ENCODE data around the gene CFAP141. TPM values are rescaled to one million over a fixed set of nuclear protein-coding genes. Genes with fewer than 3 reads are reported as not detected.

CFAP141 gene
- total and polyA plus RNA-seq, 2 of the 13 experiments (the other 11 are each of a cell fraction or from before 2014, with no cell fraction given) = not detected

DNA sequence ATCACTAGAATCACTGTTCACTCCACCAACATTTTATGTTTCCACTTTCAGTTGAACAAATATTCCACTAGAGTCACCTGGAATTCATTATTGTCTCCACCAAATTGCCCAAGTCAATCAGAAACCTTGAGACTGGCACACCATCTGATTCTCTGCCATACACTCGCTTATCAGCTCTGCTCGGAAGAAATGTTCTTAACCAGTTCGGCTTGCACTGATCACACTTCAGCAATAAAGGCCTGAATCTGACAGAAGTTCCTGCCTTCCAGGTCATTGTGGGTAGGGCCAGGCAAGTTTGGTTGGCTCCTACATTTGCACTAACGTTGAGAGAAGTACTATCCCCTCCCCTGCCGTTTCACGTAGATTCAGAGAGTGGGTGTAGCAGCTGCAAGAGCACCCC is 24.2 kb downstream of the CFAP141 start (continued):
- TF ChIP-seq, protein P1, sequence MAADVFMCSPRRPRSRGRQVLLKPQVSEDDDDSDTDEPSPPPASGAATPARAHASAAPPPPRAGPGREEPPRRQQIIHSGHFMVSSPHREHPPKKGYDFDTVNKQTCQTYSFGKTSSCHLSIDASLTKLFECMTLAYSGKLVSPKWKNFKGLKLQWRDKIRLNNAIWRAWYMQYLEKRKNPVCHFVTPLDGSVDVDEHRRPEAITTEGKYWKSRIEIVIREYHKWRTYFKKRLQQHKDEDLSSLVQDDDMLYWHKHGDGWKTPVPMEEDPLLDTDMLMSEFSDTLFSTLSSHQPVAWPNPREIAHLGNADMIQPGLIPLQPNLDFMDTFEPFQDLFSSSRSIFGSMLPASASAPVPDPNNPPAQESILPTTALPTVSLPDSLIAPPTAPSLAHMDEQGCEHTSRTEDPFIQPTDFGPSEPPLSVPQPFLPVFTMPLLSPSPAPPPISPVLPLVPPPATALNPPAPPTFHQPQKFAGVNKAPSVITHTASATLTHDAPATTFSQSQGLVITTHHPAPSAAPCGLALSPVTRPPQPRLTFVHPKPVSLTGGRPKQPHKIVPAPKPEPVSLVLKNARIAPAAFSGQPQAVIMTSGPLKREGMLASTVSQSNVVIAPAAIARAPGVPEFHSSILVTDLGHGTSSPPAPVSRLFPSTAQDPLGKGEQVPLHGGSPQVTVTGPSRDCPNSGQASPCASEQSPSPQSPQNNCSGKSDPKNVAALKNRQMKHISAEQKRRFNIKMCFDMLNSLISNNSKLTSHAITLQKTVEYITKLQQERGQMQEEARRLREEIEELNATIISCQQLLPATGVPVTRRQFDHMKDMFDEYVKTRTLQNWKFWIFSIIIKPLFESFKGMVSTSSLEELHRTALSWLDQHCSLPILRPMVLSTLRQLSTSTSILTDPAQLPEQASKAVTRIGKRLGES (CRISPR knock-in tag; IDR thresholded peaks at IDR 0.05; ENCODE audit: borderline replicate concordance) = no peak
- TF ChIP-seq, protein P2, sequence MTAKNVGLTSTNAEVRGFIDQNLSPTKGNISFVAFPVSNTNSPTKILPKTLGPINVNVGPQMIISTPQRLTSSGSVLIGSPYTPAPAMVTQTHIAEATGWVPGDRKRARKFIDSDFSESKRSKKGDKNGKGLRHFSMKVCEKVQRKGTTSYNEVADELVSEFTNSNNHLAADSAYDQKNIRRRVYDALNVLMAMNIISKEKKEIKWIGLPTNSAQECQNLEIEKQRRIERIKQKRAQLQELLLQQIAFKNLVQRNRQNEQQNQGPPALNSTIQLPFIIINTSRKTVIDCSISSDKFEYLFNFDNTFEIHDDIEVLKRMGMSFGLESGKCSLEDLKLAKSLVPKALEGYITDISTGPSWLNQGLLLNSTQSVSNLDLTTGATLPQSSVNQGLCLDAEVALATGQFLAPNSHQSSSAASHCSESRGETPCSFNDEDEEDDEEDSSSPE (CRISPR knock-in tag; IDR thresholded peaks at IDR 0.05) = 0 out of 2 replicates have a peak, but pooled peaks have one; percentile 7
- TF ChIP-seq, protein P3, sequence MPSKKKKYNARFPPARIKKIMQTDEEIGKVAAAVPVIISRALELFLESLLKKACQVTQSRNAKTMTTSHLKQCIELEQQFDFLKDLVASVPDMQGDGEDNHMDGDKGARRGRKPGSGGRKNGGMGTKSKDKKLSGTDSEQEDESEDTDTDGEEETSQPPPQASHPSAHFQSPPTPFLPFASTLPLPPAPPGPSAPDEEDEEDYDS (CRISPR knock-in tag; IDR thresholded peaks at IDR 0.05) = 0 out of 2 replicates have a peak, but pooled peaks have one; percentile 13
- TF ChIP-seq ELF4 (CRISPR knock-in tag; IDR thresholded peaks at IDR 0.05; ENCODE audit: borderline replicate concordance) = no peak
- no peak for TF ChIP-seq AKAP8 (CRISPR knock-in tag; IDR thresholded peaks at IDR 0.05)
- TF ChIP-seq ZC3H13 (CRISPR knock-in tag; IDR thresholded peaks at IDR 0.05) = no peak
- TF ChIP-seq NCOA5 (CRISPR knock-in tag; IDR thresholded peaks at IDR 0.05) = no peak
- TF ChIP-seq ZNF839 (CRISPR knock-in tag; IDR thresholded peaks at IDR 0.05; ENCODE audit: borderline replicate concordance) = no peak
- no peak for TF ChIP-seq ZNF256 (CRISPR knock-in tag; conservative IDR thresholded peaks at IDR 0.05)
- TF ChIP-seq POLR2A (IDR thresholded peaks at IDR 0.05; ENCODE audit: insufficient read depth in 1 of 2, low read depth in 2 of 2, low read length in 2 of 2) = 0 out of 4 replicates have a peak, but pooled peaks of 1 of the 2 experiments have one; percentile 11
- 0 out of 2 replicates have a peak, but pooled peaks have one; percentile 16 for TF ChIP-seq ESRRA (CRISPR knock-in tag; IDR thresholded peaks at IDR 0.05; ENCODE audit: low read depth)
- TF ChIP-seq, protein P4, sequence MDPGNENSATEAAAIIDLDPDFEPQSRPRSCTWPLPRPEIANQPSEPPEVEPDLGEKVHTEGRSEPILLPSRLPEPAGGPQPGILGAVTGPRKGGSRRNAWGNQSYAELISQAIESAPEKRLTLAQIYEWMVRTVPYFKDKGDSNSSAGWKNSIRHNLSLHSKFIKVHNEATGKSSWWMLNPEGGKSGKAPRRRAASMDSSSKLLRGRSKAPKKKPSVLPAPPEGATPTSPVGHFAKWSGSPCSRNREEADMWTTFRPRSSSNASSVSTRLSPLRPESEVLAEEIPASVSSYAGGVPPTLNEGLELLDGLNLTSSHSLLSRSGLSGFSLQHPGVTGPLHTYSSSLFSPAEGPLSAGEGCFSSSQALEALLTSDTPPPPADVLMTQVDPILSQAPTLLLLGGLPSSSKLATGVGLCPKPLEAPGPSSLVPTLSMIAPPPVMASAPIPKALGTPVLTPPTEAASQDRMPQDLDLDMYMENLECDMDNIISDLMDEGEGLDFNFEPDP (CRISPR knock-in tag; conservative IDR thresholded peaks at IDR 0.05) = 0 out of 2 replicates have a peak, but pooled peaks have one; percentile 11
- 0 out of 2 replicates have a peak, but pooled peaks have one; percentile 20 for TF ChIP-seq ZNF232 (CRISPR knock-in tag; IDR thresholded peaks at IDR 0.05; ENCODE audit: borderline replicate concordance)
- TF ChIP-seq ZNF441 (CRISPR knock-in tag; IDR thresholded peaks at IDR 0.05; ENCODE audit: borderline replicate concordance) = no peak
- no peak for TF ChIP-seq GFI1 (CRISPR knock-in tag; IDR thresholded peaks at IDR 0.05; ENCODE audit: borderline replicate concordance)

Measured in HepG2 (cell line).